AG09309 (cell line): ENCODE data around the gene GBP6.
"Not testable (repeated sequence)": the region's sequence is repeated elsewhere in the genome, so short reads cannot be mapped to it uniquely, and the experiment has no call there.

Source experiments
- DNase-seq: peaks from one replicate; pipeline ENCODE4 v3.0.0-alpha.2; 2010; ENCODE audit warnings: low read depth
- H3K4me3 ChIP-seq: 2 replicates; pipeline ENCODE4 v1.5.1; 2011; ENCODE audit warnings: mild to moderate bottlenecking, low read depth, low read length, moderate library complexity; ENCODE audit not compliant: control insufficient read depth
- CTCF ChIP-seq: IDR thresholded peaks from 2 replicates; pipeline ENCODE4 v1.5.1; 2011; ENCODE audit warnings: mild to moderate bottlenecking, low read depth, low read length, inconsistent platforms; ENCODE audit not compliant: insufficient read depth, control insufficient read depth; ENCODE audit errors: missing control alignments

The GBP6 gene

DNA sequence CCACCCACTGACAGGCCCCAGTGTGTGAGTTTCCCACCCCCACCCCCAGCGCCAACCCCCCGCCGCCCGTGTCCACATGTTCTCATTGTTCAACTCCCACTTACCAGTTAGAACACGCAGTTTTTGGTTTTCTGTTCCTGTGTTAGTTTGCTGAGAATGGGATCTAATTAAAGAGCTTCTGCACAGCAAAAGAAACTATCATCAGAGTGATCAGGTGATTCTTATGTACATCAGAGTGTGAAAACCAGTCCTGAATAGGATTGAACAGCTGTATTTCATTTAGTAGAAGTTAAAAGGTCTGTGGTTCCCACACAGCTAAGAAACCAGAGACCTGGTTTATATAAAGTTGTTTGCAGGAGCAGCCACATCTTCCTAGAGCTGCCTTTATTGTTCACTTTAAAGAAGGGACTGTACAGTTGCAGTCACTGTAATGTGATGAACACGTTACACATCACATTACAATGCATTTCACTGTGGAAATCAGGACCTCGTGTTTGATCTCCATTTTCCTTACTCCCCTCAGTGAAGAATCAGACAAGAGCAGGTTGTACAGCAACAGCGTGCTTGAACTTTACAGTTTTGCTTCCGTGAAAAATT is 1.2 kb downstream of the GBP6 start:
- no peak overlapping the region for H3K4me3 ChIP-seq
- no peak for DNase-seq

DNA sequence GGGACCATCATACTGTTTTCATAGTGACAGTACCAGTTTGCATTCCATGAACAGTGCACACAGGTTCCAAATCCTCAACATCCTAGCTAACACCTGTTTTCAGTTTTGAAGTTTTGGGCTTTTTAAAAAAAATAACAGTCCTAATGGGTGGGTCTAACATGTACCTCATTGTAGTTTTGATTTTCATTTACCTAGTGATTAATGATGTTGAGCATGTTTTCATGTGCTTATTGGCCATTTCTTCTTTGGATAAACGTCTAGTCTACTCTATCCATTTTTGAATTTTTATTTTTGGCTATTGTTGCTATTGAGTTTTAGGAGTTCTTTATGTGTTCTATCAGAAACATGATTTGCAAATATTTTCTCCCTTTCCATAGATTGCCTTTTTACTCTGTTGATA is 3.4 kb downstream of the GBP6 start:
- H3K4me3 ChIP-seq, result no peak overlapping the region
- TF ChIP-seq CTCF, result no peak
- no peak for DNase-seq

More for the DNA sequence above, 1.2 kb downstream of the GBP6 start:
- no peak for TF ChIP-seq CTCF

DNA sequence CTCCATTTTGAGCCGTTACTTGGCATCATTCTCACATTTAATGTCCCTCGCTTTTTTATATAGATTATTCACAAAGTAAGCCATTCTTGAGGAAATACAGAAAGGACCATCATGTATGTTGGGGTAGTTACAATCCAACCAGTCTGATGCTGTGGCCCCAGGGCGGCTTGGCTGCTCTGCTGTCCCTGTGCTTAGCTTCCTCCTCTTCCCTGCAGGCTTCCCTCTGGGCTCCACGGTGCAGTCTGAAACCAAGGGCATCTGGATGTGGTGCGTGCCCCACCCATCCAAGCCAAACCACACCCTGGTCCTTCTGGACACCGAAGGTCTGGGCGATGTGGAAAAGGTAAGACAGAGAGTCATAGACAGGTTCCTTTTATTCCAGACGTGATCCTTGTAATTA is 5.5 kb downstream of the GBP6 start:
- no peak for DNase-seq
- no peak overlapping the region for H3K4me3 ChIP-seq
- no peak for TF ChIP-seq CTCF

- not testable (repeated sequence) for H3K4me3 ChIP-seq, DNase-seq
Observed at GRCh38 chr1:89373810-89374209, 10.0 kb downstream of the GBP6 start.

DNA sequence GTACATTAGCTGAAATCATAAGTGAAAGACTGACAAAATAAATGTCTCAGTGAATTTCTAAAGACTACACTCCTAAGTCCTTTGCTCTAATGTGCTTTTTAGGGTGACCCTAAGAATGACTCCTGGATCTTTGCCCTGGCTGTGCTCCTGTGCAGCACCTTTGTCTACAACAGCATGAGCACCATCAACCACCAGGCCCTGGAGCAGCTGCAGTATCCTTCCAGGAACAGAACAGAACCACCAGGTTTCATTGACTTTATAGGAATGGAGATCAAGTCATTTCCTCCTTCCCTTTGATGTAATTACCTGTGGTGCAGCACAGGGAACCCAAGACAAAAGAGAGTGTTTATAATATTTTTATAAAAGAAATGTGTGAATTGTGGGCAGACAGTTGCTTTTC is 14.1 kb downstream of the GBP6 start:
- DNase-seq, result no peak
- no peak overlapping the region for H3K4me3 ChIP-seq
- no peak for TF ChIP-seq CTCF

DNA sequence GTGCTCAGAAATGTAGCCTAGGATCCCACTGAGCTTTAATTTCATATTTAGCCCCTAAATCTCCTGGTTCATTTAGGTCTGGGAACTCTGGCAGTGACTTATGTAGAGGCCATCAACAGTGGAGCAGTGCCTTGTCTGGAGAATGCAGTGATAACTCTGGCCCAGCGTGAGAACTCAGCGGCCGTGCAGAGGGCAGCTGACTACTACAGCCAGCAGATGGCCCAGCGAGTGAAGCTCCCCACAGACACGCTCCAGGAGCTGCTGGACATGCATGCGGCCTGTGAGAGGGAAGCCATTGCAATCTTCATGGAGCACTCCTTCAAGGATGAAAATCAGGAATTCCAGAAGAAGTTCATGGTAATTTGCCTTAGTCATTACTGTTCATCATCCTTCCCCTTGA is 17.8 kb downstream of the GBP6 start:
- DNase-seq, result no peak
- H3K4me3 ChIP-seq, result no peak overlapping the region
- TF ChIP-seq CTCF, result no peak

DNA sequence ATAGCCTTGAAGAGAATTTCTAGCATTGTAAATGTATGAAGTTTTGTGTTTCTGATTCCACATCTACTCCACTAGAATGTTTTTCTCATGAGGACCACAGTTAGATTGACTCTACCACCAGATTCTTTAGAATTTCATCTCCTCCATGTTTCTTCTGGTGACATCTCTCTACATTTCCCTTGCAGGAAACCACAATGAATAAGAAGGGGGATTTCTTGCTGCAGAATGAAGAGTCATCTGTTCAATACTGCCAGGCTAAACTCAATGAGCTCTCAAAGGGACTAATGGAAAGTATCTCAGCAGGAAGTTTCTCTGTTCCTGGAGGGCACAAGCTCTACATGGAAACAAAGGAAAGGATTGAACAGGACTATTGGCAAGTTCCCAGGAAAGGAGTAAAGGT is 18.6 kb downstream of the GBP6 start:
- DNase-seq, result no peak
- no peak for TF ChIP-seq CTCF
- H3K4me3 ChIP-seq, result no peak overlapping the region
